ENCODE data around the gene CAPZA1.
"Not testable (repeated sequence)": the region's sequence is repeated elsewhere in the genome, so short reads cannot be mapped to it uniquely, and the experiment has no call there.

Gene CAPZA1

DNA sequence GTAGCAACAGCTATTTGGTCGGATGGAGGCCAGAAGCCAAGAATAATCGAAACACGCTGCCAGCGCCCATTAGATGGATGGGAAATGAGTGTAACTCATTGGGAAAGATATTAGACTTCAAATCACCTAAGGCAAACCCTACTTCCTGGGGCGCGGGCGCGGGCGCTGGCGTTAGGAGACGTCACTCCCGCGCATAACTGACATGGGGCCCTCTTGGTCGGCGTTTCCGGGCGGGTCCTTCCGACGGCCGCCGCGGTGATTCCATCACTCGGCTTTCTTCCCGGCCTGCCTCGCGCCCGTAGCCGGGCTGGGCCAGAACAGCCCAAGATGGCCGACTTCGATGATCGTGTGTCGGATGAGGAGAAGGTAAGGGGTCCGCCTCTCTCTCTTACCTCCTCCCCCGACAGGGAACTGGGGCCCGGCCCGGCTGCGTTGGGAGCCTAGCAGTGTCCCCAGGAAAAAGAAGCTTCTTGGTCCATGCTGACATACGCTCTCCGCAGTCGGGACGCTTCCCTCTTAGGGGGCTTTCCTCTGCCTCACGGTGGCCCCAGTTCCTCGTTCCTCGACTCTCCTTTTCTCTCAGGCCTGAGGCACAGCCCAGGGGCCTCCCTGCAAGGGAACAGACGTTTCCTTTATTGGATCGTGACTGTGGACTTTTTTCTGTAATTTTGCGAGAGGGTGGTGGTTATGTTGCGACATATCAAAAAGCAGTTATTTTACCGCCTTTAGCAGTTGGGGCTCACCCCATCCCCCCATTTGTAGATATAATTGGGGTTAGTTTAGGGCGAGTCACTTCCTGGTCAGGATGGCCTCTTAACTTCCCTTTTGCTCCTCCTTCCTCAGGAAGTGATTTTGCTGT, at the start of gene CAPZA1:
CAPZA1 (plus strand) TSS at position 315 of the 859 bp plus-strand sequence; CDS start at position 328, 13 bp downstream.
- peak; percentile 96 for DNase-seq

DNA sequence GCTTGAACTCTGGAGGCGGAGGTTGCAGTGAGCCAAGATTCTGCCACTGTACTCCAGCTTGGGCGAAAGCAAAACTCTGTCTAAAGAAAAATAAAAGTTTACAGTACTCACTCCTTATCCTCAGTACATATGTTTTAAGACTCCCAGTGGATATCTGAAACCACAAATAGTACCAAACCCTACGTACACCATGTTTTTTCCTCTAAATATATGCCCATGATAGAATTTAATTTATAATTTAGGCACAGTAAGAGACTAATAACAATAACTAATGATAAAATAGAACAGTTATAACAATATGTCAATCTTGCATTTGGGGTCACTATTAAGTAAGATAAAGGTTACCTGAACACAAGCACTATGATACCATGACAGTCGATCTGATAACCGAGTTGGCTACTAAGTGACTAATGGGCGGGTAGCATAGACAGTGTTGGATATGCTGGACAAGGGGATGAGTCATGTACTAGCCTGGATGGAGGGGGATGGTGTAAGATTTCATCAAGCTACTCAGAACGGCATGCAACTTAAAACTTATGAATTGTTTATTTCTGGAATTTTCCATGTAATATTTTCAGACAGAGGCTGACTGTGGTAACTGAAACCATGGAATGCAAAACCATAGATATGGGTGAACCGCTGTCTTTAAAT, 44.4 kb upstream of the CAPZA1 start:
- no peak for DNase-seq

- DNase-seq, result no peak
These were observed 43.4 kb upstream of the CAPZA1 start for GRCh38 chr1:112576240-112576639.

GRCh38 chr1:112579801-112580510, 39.7 kb upstream of the CAPZA1 start:
- no peak for DNase-seq

DNA sequence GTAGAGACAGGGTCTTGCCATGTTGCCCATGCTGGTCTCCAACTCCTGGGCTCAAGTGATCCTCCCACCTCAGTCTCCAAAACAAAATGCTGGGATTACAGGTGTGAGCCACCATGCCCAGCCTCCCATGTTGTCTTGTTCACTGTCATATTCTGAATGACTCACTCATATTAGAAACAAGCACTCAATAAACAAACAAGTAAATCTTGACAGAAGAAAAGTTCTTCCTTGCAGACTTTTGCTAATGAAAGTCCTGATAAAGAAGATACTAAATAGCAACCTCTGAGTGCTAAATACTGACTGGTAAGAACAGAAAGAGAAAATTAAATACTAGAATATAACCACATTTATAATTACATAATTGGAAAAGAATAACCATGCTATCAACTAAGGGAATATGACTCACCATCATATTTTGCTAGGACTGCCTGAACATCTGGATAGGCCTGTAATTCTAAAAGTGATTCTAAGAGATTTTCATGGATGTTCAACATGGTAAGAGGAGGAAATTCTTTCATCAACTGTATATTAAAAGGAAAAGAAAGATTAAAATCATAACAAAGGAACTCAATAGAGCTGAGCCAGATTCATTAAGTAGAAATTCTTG, 37.9 kb upstream of the CAPZA1 start:
- DNase-seq, result no peak

DNA sequence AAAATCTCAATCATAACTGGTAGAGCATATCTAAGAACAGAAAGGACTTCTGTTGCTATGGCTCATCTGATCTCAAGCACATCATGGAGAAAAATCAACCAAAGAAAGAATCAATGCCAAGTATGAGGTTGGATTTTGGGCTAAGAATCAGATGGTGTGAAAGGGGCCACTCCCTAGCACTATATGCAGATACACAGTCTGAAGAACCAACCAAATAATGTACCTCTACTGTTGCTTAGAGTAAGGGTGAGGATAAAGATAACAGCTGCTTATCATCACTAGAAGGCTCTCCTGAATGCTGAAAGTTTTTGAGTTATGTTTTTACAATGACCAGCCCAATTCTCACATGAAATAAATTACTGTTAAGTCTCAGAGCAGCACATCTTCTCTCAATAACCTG, 36.3 kb upstream of the CAPZA1 start:
- no peak for DNase-seq

- DNase-seq, result no peak
These were observed 29.9 kb upstream of the CAPZA1 start for GRCh38 chr1:112589766-112590165.

DNA sequence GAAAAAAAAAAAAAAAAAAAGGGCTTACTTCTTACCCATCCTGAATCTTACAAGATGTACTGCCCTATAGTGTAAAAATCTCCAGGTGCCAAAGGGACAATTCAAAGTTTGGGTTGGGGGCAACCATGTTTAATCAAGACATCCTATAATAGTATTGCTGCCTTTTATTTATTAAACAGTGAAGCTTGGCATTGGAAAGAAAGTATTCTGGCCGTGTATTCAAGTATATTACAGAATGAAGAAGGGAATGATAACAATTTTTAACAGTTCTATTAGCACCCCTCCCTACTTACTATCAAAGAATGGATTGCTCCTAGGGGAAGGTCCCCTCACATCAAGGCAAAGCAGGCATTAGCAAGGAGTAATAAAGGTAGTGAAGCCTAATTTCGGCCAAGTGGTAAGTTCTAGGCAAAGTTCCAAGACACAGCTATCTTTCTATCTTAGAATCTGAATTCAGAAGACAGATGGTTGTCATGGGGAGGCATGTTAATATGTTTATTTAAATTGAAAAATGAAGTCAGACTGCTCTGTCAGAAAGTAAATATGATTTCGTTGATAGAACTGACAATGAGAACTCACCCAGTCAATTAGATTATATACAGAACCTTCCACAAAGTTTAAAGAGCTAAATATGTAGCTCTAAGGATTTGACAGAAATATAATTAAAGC, 25.3 kb upstream of the CAPZA1 start:
- DNase-seq, result no peak

- DNase-seq, result no peak
These were observed 20.2 kb upstream of the CAPZA1 start for GRCh38 chr1:112599477-112599876.

DNA sequence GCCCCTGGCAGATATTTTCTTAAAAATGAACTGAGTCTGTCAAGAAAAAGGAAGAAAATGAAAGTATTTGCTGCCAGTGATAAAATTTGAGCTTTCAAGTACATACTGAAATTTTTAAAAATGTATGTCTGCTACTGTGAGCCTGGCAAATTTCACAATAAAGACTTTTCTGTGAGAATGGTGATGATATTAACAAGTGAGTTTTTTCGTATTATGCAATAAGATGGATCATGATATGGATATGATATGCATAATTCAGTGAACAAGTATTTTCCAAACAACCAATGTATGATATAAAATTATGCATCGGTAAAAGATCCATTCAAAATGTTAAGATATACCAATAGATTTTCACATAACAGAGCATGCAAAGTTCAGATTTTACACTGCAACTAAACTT, 16.6 kb upstream of the CAPZA1 start:
- DNase-seq, result no peak

GRCh38 chr1:112603541-112603940, 16.1 kb upstream of the CAPZA1 start:
- DNase-seq, result no peak

- no peak for DNase-seq
These were observed 13.9 kb upstream of the CAPZA1 start for GRCh38 chr1:112605633-112606327.

GRCh38 chr1:112614460-112615065, 5.1 kb upstream of the CAPZA1 start:
- no peak for DNase-seq

DNA sequence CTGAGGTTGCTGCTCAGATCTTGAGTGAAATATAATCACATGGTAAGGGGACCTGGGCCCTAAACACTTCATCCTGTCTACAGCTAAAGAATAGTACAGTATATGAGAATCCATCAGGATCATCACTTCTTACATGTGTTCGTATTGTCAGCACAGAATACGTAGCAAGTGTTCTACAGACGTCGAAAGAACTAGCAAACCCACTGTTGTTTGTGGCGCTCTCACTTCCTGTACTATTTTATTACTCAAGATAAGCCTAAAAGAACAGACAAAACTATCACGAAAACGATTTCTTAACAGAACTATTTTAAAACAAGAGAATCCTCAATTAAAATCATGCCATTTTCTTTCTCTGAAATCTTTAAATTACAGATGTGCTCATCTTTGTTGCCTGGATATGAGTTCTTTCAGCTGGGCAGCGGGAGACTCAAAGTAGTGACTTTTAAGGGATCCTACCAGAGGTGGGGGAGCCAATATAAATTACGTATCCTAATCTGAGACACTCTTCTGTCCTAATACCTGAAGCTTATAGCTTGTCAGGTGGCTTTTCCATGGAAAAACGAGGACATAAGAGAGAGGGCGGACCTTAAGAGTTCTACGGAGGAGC, 1.4 kb upstream of the CAPZA1 start:
- no peak for DNase-seq

DNA sequence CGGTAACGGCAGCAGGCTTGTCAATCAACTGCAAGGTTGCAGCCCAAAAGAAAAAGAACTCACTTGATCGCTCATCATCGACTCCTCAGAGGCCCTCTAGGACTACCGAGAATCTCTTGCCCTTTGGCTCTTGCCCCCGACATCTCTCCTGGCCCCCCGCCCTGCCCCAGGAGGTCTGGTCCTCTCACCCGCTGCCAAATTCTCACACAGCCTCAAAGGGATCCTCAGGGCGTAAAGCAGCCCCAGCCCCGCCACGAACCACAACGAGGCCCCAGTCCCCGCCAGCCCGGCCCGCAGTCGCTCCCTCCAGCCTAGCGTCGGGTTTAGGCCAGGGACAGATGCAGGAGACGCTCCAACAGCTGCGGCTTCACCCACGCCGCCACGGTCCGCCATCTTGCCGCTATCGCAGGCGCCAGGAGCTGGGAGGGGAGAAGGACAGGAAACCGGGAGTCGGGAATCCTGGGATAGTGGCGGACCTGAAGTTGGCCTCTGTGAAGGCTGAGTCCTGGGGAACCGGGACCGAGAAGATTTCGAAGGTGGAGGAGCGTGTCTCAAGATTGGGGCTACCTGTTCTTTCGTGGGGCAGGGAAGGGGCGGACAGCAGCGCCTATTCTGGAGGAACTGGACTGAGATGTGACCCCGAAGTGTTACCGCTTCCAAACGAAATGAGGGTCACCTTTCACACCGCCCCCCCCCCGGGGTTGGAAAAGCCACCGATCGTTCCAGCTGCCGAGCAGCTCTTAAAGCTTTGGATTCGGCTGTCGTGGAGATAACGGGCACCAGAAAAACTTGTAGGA, 713 bp upstream of the CAPZA1 start, which contains the start of gene ST7L:
ST7L (minus strand) TSS at position 421 of the 797 bp plus-strand sequence; CDS start at position 393, 28 bp downstream.
- DNase-seq, result peak; percentile 89

DNA sequence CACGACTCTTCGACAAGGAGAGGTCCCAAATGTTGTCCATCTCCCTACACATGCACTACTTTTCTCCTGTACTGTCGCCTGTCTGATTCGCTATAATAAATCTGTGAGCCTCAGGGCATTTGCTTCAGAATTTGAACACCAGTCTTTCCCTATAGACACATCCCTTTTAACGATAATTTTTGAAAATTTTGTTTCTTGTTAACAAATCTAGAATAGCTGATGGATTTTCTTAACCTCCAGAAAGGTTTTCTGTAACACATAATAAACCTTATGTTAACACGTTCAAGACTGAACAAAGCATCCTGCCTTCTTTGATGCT, 704 bp downstream of the CAPZA1 start:
- no peak for DNase-seq

GRCh38 chr1:112624493-112624892, 4.9 kb downstream of the CAPZA1 start:
- DNase-seq, result not testable (repeated sequence)

GRCh38 chr1:112625696-112626095, 6.1 kb downstream of the CAPZA1 start:
- no peak for DNase-seq

DNA sequence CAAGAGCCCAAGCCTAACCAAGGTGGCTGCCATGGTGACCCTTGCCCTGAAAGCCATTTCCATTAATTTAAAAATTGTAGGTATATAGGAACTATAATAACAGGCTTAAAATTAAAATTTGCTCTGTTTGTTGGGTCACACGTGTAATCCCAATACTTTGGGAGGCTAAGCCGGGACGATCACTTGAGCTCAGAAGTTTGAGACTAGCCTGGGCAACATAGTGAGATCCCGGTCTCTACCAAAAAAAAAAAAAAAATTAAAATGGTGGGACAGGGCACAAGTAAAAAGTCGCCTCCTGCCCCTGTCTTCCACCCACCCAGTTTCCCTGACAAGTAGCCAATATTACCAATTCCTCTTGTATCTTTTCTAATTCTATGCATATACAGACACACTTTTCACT, 6.6 kb downstream of the CAPZA1 start:
- no peak for DNase-seq

GRCh38 chr1:112626887-112627286, 7.3 kb downstream of the CAPZA1 start:
- DNase-seq, result no peak
